Colon (tissue), 2 donors: ENCODE results near the gene KLHL40.

ENCODE experiments used
- FAIRE-seq: peaks from 2 replicates; lab custom pipeline; 2012; peaks lifted over from hg19 to GRCh38; lab: Jason Lieb, UNC
- donor health status: control.
- donor health status: control.

Gene KLHL40

DNA sequence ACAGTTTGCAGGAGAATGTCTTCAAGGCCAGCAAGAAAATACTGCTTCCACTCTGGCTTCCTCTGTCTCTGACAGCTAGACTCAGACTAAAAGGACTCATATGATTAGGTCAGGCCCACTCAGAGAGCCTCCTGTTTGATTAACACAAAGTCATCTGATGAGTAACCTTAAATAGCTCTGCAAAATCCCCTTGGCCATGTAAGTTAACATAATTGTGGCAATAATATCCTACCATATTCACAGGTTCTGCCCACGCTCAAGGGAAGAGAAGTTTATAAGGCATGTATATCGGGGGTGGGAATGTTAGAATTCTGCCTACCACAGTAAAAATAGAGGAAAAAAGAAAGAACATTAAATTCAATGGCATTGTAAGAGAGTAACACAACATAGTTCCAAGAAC, 37.9 kb downstream of the KLHL40 start:
- no peak for FAIRE-seq

DNA sequence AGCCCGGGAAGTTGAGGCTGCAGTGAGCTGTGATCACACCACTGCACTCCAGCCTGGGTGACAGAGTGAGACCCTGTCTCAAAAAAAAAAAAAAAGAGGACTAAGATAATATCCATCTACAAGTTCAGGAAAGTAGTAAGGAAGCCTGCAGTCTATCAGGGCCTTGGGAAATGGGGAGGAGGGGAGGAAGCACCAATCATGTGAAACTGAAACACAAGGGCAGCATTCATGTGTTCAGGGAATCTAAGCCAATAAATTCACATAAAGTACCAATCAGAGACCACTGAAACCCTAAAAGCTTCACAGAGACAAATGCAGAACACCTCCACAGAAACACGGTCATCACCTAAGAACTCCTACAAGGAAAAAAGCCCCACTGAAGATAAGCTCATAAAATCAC, 40.1 kb downstream of the KLHL40 start:
- no peak for FAIRE-seq

DNA sequence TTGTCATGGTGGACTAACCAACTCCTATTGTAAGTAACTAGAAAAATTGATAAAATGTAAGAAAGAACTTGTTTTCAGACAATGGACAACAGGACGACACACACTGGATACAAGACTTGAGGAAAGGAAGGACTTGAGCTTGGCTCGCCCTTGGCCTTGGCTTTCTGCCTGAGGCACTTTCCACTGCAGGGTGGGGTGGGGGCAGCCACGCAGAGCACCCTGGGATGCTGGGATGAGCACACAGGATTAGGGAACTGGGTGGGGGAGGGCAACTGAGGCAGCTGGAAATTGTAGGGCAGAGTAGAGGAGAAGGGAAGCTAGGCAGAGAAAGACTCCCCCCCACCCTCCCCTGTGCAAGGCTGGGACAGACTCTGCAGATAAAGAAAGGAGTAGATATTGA, 42.7 kb downstream of the KLHL40 start:
- FAIRE-seq: no peak

DNA sequence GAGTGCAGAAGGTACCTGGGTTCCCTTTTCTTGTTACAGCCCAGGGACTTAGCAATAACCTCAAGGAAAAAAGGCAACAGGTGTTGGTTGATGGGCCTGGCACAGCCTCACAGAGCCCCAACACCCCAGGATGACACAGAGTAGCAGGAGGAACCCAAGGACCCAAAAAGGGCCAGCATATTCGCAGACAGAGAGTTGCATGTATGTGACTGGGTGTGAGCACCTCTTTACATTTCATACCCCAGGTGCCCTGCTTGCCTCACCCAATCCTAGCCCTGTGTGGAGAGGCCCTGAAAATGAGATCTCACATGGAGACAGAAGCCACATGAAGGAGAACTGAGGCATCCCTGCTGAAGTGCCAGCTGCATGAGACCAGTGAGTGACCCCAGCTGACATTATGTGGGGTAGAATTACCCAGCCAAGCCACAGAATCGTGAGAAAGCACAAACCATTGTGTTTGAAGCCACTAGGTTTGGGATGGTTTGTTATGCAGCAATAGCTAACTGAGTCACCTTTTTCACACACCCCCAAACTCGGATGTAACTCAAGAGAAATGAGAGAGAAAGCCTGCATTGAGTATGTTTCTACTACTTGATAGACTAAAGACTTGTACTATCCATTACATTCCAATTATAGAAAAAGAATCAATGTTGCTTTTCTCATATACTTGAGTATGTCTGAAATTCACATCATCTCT, 43.5 kb downstream of the KLHL40 start:
- FAIRE-seq: no peak

DNA sequence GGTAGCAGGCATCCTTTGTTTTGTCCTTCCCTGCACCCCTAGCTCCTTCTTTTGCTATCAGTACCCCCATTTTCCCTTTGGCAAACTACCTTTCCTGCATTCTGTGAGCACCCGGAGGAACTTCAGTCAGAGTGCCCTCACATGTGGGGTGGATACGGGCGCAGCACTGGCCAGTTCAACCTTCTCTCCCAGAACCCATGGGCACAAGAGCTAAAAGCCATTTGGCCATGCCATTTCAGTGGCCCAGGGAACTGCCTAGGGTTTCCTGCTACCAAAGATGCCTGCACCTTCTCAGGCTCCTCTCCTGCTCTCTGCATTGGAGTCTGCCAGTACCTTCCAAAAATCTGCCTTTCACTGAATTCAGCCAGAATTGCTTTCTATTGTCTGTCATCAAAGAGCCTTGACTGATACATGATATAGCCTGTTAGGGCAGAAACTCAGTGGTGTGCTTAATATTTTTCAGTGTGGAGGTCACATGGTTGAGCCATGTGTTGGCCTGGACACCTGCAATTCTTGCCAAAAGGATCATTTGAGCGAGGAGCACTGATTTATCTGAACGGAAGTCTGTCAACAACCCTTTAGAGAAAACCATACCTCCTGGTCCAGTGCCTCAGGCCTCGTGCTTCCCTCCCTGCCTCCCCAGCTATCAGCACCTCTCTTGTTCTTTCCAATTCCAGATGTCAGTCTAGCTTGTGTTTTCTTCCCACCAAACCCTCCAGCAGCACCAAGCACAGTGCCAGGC, 44.2 kb downstream of the KLHL40 start:
- no peak for FAIRE-seq

DNA sequence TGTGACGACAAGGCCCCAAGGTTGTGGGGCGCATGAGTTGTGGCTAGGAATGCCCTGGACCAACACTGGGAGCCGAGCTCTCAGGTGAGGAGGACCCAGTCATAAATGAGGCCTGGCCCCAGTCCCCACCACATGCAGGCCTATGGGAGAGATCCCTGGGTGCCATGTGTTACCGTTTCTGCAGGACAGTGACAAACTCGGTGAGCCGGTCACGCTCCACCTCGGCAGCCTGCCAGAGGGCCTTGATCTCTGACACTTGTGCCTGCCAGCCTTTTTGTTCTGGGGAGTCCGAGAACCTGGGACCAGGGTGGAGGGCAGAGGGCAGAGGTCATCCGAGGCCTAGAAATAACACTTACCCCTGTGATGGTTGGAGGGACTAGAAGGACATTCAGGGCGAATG, 45.0 kb downstream of the KLHL40 start:
- no peak for FAIRE-seq

DNA sequence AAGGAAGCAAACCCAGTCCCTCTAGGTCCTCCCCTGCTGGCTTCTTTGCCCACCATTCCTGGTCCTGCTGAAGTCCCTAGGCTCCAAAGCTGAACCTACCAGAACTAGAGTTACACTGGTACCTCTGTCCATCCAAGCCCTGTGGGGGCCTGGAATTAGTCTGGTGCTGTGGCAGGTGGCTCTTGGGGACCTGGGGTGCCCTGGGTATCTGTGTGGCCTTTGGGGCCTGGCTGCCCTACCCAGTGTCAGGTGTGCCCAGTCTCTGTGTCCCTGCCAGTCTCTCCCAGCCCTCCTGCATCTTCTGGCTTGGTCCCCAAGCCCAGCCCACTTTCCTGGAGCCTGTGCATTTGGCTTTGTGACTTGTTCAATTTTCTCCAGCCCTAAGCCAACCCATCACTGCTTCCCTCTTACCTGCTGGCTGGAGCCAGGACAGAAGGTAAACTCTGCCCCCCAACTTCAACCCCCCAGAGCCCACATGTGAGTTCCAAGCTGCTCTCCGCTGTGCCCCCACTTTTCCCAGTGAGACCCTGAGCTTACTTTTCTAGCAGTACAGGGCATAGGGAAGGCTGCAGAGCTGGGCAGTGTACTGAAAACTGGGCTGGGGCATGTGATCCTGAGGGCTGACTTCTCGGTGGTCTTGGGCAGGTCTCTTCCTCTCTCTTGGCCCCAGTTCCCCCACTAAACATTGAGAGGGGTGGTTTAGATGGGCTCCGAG, 45.5 kb downstream of the KLHL40 start:
- FAIRE-seq: no peak

GRCh38 chr3:42731476-42732195, 46.3 kb downstream of the KLHL40 start:
- FAIRE-seq: no peak

DNA sequence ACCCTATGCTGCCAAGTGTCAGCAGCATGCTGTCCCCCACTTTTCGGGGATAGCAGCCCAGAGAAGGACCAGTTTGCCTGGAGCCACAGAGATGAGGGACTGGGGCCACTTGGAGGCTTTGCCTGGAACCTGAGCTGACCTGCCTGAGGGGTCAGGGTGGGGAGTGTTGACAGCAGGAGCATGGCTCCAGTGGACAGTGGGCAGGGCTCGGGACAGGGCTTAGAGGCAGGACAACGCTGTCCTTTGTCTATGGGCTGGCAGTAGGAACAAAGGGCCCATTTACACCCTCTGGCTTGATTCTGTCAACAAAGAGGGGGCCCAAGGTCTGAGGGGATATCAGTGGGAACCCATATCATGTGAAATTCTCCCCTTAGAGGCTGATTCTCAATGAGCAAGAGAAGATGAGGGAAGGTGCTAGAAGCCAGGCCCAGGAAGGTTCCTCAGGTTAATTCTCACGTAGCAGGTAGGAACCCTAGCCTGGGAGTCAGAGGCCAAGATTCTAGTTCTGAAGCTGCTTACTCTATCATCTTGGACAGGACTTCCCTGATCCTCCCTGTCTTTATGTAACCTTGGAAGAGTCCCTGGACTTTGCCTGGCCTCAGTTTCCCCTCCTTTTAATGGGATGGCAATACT, 47.0 kb downstream of the KLHL40 start:
- no peak for FAIRE-seq

GRCh38 chr3:42732829-42733459, 47.6 kb downstream of the KLHL40 start:
- no peak for FAIRE-seq

GRCh38 chr3:42733501-42734262, 48.3 kb downstream of the KLHL40 start:
- FAIRE-seq: no peak

DNA sequence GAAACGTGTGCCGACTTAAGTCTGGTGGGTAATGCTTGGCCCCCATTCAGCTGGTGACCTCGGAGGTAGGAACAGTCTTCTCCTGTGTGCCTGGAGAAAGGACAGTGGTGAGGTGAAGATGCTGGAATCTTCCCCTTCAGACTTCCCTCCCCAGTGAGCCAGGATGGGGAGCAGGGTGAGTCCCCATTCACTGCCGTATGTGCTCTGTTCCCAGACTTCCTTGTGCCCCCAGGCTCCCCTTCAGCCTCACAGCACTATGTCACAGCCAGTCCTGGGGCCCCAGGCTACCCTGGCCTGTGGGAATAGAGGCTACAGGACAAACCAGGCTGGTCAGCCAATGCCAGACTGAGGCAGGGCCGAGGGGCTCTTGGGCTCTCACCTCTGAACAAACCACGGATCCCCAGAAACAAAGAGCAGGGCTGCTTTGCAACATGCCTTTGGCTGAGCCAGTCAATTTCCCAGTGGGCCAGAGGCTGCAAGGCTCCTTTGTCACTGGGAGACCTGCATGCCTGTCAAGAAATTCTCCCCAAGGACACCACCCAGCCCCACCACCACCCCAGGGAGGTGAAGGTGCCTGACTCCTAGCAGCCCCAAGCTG, 49.0 kb downstream of the KLHL40 start:
- no peak for FAIRE-seq

DNA sequence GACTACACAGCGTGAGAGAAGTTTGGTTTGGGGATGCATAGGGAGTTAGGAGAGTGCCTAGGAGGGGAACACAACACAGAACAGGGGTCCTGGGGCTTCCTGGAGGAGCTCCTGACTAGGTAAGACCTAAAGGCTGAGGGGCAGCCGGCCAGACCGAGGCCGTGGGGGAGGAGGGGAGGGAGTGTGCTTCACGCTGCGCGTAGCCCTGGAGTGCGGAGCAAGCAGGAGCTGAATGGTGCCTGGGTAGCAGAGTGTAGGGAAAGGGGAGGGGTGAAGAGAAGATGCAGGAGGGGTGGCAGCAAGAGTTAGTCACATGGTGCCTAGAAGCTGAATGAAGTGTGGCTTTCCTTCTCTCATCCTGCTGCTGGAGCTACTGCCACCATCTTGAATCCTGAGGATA, 49.7 kb downstream of the KLHL40 start:
- no peak for FAIRE-seq

DNA sequence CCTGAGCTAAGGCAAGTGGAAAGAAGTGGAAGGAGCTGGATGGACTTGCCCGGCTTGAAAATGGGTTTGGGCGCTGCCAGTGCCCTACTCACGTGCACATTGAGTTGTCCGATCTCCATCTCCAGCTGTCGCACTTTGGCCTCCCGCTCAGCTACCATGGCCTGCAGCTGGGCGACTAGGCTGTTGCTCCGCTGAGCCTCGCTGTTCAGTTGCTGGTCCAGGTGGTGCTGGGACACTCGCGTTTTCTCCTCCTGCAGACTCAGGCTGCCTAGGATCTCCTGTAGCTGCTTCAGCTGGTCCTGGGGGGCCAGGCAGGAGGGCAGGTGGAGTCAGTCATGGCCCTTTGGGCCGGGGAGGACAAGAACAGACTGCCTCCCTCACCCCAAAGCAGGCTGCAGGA, 50.3 kb downstream of the KLHL40 start:
- FAIRE-seq: no peak

- FAIRE-seq: no peak
Measured at GRCh38 chr3:42736081-42736480, 50.7 kb downstream of the KLHL40 start.

DNA sequence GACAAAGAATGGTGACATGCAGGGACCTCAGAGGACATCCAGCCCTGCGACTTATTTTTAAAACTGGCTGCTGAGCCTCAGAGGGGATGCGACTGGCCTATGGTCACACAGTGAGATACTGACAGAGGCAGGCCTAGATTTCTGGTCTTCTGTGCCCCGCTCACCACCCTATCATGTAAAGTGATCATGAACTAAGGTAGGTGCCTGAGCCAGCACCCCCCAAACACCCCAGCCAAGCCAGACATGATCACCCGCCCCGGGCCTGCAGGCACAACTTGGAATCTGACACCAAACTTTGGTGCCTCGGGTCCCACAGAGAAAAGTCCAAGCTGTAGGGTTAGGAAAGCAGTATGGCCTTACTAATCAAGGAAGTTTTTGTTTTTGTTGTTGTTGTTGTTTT, 51.2 kb downstream of the KLHL40 start:
- no peak for FAIRE-seq

DNA sequence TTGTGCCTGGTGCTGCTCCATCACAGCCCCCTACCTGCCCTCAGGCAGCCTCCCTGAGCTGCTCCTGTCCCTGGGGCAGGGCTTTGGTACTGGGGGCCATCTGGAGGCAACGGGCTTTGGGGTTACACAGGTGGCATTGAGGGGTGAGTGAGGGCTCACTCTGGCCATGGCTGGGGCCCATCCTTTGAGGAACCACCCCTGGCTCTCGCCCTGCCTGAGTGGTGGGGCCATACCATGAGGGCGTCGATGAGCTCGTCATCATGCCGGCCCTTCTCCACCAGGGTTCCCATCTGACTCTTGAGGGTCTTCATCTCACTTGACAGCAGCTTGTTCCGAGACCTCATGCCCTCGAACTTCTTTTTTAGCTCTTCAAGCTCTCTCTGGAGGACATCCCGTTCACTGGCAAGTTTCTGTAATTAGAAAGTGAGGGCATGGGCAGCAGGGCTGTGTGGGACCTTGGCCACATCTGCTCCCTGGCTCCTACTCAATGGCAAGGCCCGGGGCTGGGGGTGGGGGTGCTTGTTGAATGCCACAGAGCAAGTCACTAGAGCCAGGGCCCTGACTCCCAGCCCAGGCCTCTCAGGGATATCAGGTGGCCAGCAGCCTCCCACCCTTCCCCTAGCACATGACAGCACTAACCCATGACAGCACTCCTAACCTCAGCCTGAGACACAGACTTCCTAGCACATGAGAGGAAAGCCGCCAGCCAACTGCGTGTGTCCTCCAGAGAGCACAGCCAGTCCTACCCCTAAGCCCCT, 54.2 kb downstream of the KLHL40 start:
- no peak for FAIRE-seq

GRCh38 chr3:42741796-42742195, 56.5 kb downstream of the KLHL40 start:
- no peak for FAIRE-seq
